Activated CD4-positive, alpha-beta T cell treated with anti-CD3 and anti-CD28 coated beads, Interleukin-10, Interleukin-2, amounts not matched to agents 100 ng/mL and 50 ng/mL, durations not matched to agents 16 hours and 8 hours (primary cell): ENCODE results near the gene OR51B2.
"Not testable (repeated sequence)": the region's sequence is repeated elsewhere in the genome, so short reads cannot be mapped to it uniquely, and the experiment has no call there.

Experiments used
- DNase-seq: peaks from one replicate; pipeline ENCODE4 v3.0.0-alpha.2; 2020

OR51B2 gene

DNA sequence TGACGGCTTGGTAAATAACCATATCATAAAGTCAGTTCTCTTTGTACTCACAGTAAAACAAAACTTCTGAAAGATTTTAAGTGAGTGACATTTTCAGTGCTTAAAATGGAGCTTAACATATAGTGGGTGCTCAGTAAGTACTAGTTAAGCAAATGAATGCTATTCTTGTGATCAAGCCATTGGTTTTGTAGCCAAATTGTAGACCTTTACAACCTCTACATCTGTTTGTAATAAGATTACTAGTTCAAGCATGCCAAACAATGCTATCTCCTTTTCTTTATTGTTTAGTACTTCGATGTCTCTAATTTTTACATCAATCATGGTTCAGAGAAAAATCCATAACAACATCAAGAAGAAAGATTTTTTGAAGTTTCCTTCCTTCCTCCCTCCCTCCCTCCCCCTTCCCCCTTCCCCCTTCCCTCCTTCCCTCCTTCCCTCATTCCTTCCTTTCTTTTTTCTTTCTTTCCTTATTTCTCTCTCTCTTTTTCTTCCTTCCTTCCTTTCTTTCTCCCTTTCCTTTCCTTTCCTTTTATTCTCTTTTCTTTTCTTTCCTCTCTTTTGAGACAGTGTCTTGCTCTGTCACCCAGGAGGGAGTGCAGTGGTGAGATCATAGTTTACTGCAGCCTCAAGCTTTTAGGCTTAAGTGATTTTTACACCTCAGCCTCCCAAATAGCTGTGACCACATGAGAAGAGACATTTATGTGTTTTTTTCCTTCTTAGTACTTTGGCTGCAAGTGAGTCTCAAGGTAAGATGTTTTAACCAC is 16.7 kb downstream of the OR51B2 start:
- no peak for DNase-seq

- DNase-seq = no peak
These were observed 20.1 kb downstream of the OR51B2 start for GRCh38 chr11:5304046-5304445.

DNA sequence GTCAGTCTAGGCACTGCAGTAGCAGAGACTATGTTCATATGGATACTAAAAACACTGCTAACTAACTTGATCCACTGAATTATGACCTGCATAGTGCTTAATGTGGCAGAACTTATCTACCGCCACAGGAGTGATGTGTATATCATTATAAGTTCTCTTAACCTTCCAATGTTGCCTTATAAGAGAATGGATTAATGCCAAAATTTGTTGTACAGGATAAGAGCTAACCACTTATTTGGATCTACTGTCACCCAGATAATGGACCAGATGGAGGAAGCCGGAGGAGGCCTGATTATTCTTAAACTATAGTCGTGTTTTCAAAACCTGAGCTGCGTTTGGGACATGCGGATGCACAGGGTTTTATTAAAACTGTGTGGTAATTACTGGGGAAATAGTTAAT is 20.5 kb downstream of the OR51B2 start:
- DNase-seq = no peak

DNA sequence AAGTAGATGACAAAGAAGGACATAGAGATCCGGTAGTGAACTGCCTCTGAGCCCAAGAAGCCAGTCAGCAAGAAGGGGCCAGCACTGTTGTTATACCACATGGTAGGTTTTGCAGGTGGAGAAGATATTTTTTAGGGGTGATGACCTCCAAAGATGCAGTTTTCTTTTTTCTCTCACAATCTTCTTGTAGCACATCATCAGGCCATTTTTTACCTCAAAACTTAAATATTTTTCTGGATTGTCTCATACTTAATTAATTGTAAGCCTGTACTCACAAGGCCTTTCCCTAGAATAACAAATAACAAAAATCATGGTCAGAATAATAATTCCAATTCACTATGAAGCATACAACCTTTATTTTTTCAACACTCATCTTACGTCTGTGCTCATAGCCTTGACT is 22.3 kb downstream of the OR51B2 start, which contains the start of gene OR51B4:
OR51B4 (minus strand) TSS at position 101 of the 400 bp plus-strand sequence; CDS start at position 101, 0 bp downstream.
- DNase-seq = no peak

DNA sequence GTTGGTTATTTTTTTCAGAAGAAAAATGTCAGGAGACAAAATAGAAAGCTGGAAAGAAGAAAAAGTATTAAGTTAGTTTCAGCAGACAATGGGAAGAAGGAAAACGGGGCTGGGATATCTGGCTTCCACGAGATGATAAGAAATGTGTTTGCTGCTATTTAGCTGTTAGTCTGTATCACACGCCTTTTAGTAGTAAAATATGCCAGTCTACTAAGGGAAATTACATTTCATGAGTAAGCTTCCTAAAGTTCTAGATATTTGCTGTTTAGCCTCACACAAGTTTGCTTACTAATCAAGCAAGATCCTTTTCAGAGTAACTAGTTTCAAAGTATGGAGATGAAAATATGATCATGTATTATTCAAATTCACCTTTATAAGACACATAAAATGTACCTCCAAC is 23.8 kb downstream of the OR51B2 start:
- DNase-seq = no peak

GRCh38 chr11:5298451-5298850 is 25.6 kb downstream of the OR51B2 start:
- DNase-seq = no peak

DNA sequence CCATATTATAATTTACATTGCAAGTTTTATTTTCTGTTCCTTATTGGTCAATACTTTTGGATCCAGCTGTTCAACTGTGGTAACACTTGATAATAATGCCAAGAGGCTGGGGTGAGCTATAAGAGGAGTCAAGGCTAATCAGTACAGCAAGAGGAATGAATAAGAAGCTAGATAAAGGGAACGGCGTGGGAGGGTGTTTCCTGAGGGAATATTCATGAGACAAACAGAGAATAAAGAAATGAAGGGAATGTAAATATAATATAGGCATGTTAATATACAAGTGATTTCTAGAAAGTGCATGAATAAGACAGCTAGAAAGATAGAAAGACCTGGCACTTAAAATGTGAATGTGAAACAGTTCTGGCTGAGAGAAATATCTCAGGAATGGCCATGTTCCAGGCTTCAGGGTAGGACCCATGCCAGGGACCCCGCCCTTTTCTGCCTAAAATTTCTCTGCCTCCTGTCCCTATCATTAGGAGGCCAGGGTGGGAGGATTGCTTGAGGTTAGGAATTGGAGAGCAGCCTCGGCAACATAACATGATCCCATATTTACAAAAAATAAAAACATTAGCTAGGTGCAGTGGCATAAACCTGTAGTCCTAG is 26.3 kb downstream of the OR51B2 start:
- no peak for DNase-seq

DNA sequence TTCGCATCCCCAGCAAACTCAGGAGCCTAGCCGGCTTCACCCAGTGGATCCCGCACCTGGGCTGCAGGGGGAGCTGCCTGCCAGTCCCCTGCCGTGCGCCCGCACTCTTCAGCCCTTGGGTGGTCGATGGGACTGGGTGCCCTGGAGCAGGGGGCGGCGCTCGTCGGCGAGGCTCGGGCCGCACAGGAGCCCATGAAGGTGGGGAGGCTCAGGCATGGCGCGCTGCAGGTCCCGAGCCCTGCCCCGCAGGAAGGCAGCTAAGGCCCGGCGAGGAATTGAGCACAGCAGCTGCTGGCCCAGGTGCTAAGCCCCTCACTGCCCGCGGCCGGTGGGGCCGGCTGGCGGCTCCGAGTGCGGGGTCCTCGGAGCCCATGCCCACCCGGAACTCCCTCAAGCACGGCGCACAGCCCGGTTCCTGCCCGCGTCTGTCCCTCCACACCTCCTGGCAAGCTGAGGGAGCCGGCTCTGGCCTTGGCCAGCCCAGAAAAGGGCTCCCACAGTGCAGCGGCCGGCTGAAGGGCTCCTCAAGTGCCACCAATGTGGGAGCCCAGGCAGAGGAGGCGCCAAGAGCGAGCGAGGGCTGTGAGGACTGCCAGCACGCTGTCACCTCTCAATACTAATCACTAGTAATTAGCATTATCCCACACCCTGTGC is 29.6 kb downstream of the OR51B2 start:
- DNase-seq = not testable (repeated sequence)

- DNase-seq = no peak
These were observed 31.1 kb downstream of the OR51B2 start for GRCh38 chr11:5293028-5293427.

GRCh38 chr11:5291207-5291838 is 32.8 kb downstream of the OR51B2 start:
- DNase-seq = peak; percentile 43

DNA sequence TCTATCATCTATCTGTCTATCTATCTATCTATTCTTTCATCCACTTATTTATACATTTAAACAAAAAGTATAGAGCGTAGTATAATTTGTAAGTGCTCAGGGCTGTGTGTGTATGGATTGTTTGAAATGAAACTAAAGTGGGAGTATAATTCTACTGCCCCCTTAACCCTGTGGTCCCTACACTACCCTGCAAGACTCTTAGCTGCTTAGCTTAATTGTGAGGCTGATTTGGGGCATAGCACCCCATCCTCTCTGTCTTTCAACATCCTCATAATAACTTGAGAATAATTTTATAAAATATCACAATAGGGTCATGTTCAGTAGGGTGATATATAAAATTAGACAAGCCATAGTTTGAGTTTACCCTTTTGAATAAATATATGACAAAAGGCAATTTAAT is 34.0 kb downstream of the OR51B2 start:
- DNase-seq = no peak

- no peak for DNase-seq
These were observed 34.4 kb downstream of the OR51B2 start for GRCh38 chr11:5289696-5290095.

- DNase-seq = no peak
These were observed 35.1 kb downstream of the OR51B2 start for GRCh38 chr11:5288906-5289550.

DNA sequence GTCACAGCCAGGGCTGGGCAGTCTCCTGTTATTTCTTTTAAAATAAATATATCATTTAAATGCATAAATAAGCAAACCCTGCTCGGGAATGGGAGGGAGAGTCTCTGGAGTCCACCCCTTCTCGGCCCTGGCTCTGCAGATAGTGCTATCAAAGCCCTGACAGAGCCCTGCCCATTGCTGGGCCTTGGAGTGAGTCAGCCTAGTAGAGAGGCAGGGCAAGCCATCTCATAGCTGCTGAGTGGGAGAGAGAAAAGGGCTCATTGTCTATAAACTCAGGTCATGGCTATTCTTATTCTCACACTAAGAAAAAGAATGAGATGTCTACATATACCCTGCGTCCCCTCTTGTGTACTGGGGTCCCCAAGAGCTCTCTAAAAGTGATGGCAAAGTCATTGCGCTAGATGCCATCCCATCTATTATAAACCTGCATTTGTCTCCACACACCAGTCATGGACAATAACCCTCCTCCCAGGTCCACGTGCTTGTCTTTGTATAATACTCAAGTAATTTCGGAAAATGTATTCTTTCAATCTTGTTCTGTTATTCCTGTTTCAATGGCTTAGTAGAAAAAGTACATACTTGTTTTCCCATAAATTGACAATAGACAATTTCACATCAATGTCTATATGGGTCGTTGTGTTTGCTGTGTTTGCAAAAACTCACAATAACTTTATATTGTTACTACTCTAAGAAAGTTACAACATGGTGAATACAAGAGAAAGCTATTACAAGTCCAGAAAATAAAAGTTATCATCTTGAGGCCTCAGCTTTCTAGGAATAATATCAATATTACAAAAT is 35.8 kb downstream of the OR51B2 start:
- DNase-seq = no peak

DNA sequence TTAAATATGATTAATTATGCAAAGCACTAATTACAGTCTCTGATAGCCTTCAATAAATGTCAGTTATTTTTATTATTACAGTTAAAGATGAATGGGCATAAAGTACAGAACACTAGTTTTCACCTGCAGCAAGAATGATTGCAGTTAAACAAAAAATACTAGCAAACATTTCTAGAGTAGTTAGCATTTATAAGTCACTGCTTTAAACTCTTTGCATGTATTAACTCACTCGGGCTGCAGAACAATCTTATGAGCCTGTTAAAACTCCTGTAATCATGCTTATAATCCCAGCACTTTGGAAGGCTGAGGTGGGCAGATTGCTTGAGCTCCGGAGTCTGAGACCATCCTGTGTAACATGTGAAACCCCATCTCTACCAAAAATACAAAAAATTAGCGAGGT is 37.2 kb downstream of the OR51B2 start:
- DNase-seq = no peak

DNA sequence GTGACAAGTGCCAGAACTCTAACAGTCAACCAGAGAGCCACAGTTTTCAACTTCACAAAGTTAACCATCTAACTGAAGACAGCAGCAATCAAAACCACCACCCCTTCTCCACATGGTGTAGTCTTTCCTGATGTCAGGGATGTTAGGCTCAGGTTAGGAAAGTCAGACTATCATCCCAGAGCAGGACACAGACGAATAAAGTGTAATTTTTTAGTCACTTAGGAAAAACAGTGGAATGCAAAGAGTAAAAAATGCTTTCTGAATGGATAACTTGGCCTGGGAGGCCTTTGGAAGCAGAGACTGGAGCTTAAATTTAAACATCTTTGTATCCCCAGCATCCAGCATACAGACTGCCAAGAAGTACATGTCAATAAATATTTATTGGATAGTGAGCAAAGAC is 37.7 kb downstream of the OR51B2 start:
- no peak for DNase-seq

GRCh38 chr11:5285703-5286340 is 38.3 kb downstream of the OR51B2 start:
- peak; percentile 1 for DNase-seq

DNA sequence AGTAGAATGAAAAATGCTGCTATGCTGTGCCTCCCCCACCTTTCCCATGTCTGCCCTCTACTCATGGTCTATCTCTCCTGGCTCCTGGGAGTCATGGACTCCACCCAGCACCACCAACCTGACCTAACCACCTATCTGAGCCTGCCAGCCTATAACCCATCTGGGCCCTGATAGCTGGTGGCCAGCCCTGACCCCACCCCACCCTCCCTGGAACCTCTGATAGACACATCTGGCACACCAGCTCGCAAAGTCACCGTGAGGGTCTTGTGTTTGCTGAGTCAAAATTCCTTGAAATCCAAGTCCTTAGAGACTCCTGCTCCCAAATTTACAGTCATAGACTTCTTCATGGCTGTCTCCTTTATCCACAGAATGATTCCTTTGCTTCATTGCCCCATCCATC is 39.5 kb downstream of the OR51B2 start:
- DNase-seq = no peak

GRCh38 chr11:5283882-5284281 is 40.2 kb downstream of the OR51B2 start:
- no peak for DNase-seq

- no peak for DNase-seq
These were observed 41.0 kb downstream of the OR51B2 start for GRCh38 chr11:5283086-5283485.

GRCh38 chr11:5282628-5283027 is 41.5 kb downstream of the OR51B2 start:
- no peak for DNase-seq

GRCh38 chr11:5281596-5281995 is 42.5 kb downstream of the OR51B2 start:
- DNase-seq = peak; percentile 14
